K562 (cell line): ENCODE results near the gene ZNF618. TPM values are rescaled to one million over a fixed set of nuclear protein-coding genes. Genes with fewer than 3 reads are reported as not detected.

Source experiments
- ATAC-seq: fragments of 200-7000 bp; cut with Tn5 transposase; 3 replicates; pipeline ENCODE4 v1.9.1; 2020; ENCODE audit warnings: moderate library complexity
- BruUV-seq: library from RNA; stranded (reverse); fragments of 400-500 nt; replicated peaks from 2 replicates; lab custom pipeline; 2021; lab: Mats Ljungman, UMichigan
- CTCF ChIA-PET: fragments of 300-600 bp; formaldehyde crosslinking; extraction: SDS; loops from one replicate; lab custom pipeline; 2021; ENCODE audit warnings: low intra/inter-chr PET ratio; lab: Yijun Ruan, JAX
- POLR2A ChIA-PET: fragments of 300-600, 350-650 bp; sonication (Branson Sonifier 250); formaldehyde crosslinking; extraction: SDS; loops from one replicate; lab custom pipeline; 2021; ENCODE audit warnings: antibody characterized with exemption, inconsistent platforms; lab: Yijun Ruan, JAX
- DNase-seq, 4 experiments: peaks; one replicate each; pipeline versions ENCODE4 v3.0.0 to v3.0.0-alpha.2; 2011 to 2018; ENCODE audit warnings: low spot score in 3 of 4, mixed read lengths in 3 of 4; ENCODE audit errors: extremely low read depth in 1 of 4
- FAIRE-seq: peaks from 2 replicates; lab custom pipeline; 2011; peaks lifted over from hg19 to GRCh38; lab: Jason Lieb, UNC
- H2AFZ ChIP-seq: 2 replicates; pipeline ENCODE4 v1.6.0; 2011; ENCODE audit warnings: low read depth, low read length, control low read depth, inconsistent platforms
- H3K27ac ChIP-seq: fragments of 200-600 bp; 3 replicates; pipeline ENCODE4 v1.8.0; 2011; ENCODE audit warnings: low read depth, mild to moderate bottlenecking, control low read depth, inconsistent platforms, low read length, moderate library complexity, mixed read lengths; ENCODE audit errors: extremely low read depth
- H3K27me3 ChIP-seq, 2 experiments: fragments of 300-600 bp in 1 of 2; 2 replicates in 1 of 2; 3 replicates in 1 of 2; pipeline versions ENCODE4 v1.6.0 to v1.8.0; 2011; ENCODE audit warnings: inconsistent platforms in 2 of 2, low read length in 2 of 2, mild to moderate bottlenecking in 1 of 2, mixed read lengths in 1 of 2, moderate library complexity in 1 of 2; ENCODE audit not compliant: control insufficient read depth in 2 of 2, insufficient read depth in 2 of 2
- H3K36me3 ChIP-seq: fragments of 300-600 bp; 3 replicates; pipeline ENCODE4 v1.8.0; 2011; ENCODE audit warnings: mild to moderate bottlenecking, low read length, inconsistent platforms; ENCODE audit not compliant: control insufficient read depth, insufficient read depth
- H3K4me1 ChIP-seq, 2 experiments: fragments of 200-600 bp in 1 of 2; replicated peaks in 1 of 2; 2 replicates in 1 of 2; 3 replicates in 1 of 2; pipeline versions ENCODE4 v1.5.1 to v1.8.0; 2011; ENCODE audit warnings: inconsistent platforms in 2 of 2, low read length in 2 of 2, mild to moderate bottlenecking in 1 of 2, mixed read lengths in 1 of 2, moderate library complexity in 1 of 2; ENCODE audit not compliant: control insufficient read depth in 2 of 2, insufficient read depth in 2 of 2
- H3K4me2 ChIP-seq: 2 replicates; pipeline ENCODE4 v1.6.1; 2011; ENCODE audit warnings: low read length, control low read depth, inconsistent platforms, mixed read lengths; ENCODE audit not compliant: insufficient read depth
- H3K4me3 ChIP-seq: fragments of 200-600 bp; sonication (generic), shearing (Covaris generic); 2 replicates; pipeline ENCODE4 v1.5.1; 2016; ENCODE audit warnings: control low read depth, inconsistent platforms
- H3K79me2 ChIP-seq: fragments of 200-600 bp; 3 replicates; pipeline ENCODE4 v1.8.0; 2011; ENCODE audit warnings: low read length, inconsistent platforms; ENCODE audit not compliant: control insufficient read depth, insufficient read depth
- H3K9ac ChIP-seq, 2 experiments: 2 replicates each; pipeline versions ENCODE4 v1.6.0 to v1.6.1; 2011; ENCODE audit warnings: low read depth in 2 of 2, low read length in 2 of 2, control low read depth in 1 of 2, inconsistent platforms in 1 of 2, mild to moderate bottlenecking in 1 of 2, mixed read lengths in 1 of 2; ENCODE audit not compliant: insufficient read depth in 1 of 2
- H3K9me1 ChIP-seq: one replicate; pipeline ENCODE4 v1.6.0; 2011; ENCODE audit warnings: inconsistent platforms, mild to moderate bottlenecking, low read length, moderate library complexity; ENCODE audit not compliant: control insufficient read depth, insufficient read depth
- H3K9me3 ChIP-seq: replicated peaks from 2 replicates; pipeline ENCODE4 v1.5.1; 2011; ENCODE audit warnings: low read depth, low read length, inconsistent platforms; ENCODE audit not compliant: control insufficient read depth, insufficient read depth
- H4K20me1 ChIP-seq: replicated peaks from 2 replicates; pipeline ENCODE4 v1.6.1; 2011; ENCODE audit warnings: low read length, inconsistent platforms, mixed read lengths; ENCODE audit not compliant: control insufficient read depth, insufficient read depth
- COPS2 ChIP-seq: fragments of 450-650 bp; conservative IDR thresholded peaks from 2 replicates; pipeline ENCODE4 v1.6.1; 2016; ENCODE audit warnings: mild to moderate bottlenecking, moderate library complexity
- KAT7 ChIP-seq: sonication (generic); formaldehyde crosslinking; IDR thresholded peaks from 2 replicates; pipeline ENCODE4 v1.8.0; 2022; ENCODE audit warnings: missing genetic modification reagents, mild to moderate bottlenecking, borderline replicate concordance
- KHSRP ChIP-seq: fragments of 450-650 bp; IDR thresholded peaks from 2 replicates; pipeline ENCODE4 v1.6.1; 2017
- PHB2 ChIP-seq: fragments of 450-650 bp; IDR thresholded peaks from 2 replicates; pipeline ENCODE4 v1.6.1; 2017; ENCODE audit warnings: low read depth
- ZNF431 ChIP-seq: sonication (generic); formaldehyde crosslinking; IDR thresholded peaks from 2 replicates; pipeline ENCODE4 v1.8.0; 2022; ENCODE audit warnings: mild to moderate bottlenecking, missing genetic modification reagents
- WGBS: fragments of 100-300 bp; shearing (Covaris generic); methylation state at CpG from one replicate; pipeline ENCODE4 v1.1.6; 2016; ENCODE audit warnings: low coverage, mixed read lengths; ENCODE audit not compliant: insufficient coverage; ENCODE audit errors: missing lambda C conversion rate; 5-methylcytosine and 5-hydroxymethylcytosine counted together
- in situ Hi-C: fragments of 300-500 bp; cut with MboI; formaldehyde crosslinking; loops from 4 replicates; pipeline ENCODE4 v1.15.0; 2018; ENCODE audit warnings: inconsistent platforms, mixed read lengths
- intact Hi-C: fragments of 100-400 bp; cut with micrococcal nuclease; formaldehyde crosslinking; loops from 2 replicates; pipeline ENCODE4 v1.14.2; 2022
- polyA plus RNA-seq, 8 experiments: library from polyadenylated mRNA; depleted of rRNA in 4 of 8; stranded (reverse) in 5 of 8; unstranded in 3 of 8; fragments of >200 nt; fragmentation: Nextera tagmentation in 2 of 8; fragmentation: Illumina TruSeq in 1 of 8; extraction: Ambion mirVana in 2 of 8; extraction: Trizol in 1 of 8; gene quantifications; 2 replicates each; pipeline versions ENCODE4 v1.2.1 to v1.2.3, GENCODE V29; 2011 to 2014; ENCODE audit warnings: inconsistent platforms in 1 of 8, missing spikeins in 1 of 8
- total RNA-seq, 7 experiments: library from RNA; depleted of rRNA in 6 of 7; stranded (reverse); fragments of >200 nt in 6 of 7; fragmentation: Illumina TruSeq in 2 of 7; extraction: Trizol in 2 of 7; gene quantifications; 2 replicates each; pipeline versions ENCODE4 v1.2.1 to v1.2.3, GENCODE V29; 2011 to 2021; ENCODE audit warnings: low replicate concordance in 1 of 7
- TF ChIP-seq, protein P1 (sequence below): fragments of 250-450 bp; sonication (Bioruptor Pico); IDR thresholded peaks from 2 replicates; pipeline ENCODE4 v1.8.0; 2021; ENCODE audit warnings: mild to moderate bottlenecking, moderate library complexity
- TF ChIP-seq, protein P2 (sequence below): fragments of 250-450 bp; sonication (Bioruptor Pico); IDR thresholded peaks from 2 replicates; pipeline ENCODE4 v1.8.0; 2022; ENCODE audit warnings: moderate library complexity, mild to moderate bottlenecking, inconsistent platforms

Gene ZNF618
- total and polyA plus RNA-seq, 9 of the 15 experiments (the other 6 are each of a cell fraction or from before 2014, with no cell fraction given), result 0.08 to 13.7 (median 3.4) TPM

DNA sequence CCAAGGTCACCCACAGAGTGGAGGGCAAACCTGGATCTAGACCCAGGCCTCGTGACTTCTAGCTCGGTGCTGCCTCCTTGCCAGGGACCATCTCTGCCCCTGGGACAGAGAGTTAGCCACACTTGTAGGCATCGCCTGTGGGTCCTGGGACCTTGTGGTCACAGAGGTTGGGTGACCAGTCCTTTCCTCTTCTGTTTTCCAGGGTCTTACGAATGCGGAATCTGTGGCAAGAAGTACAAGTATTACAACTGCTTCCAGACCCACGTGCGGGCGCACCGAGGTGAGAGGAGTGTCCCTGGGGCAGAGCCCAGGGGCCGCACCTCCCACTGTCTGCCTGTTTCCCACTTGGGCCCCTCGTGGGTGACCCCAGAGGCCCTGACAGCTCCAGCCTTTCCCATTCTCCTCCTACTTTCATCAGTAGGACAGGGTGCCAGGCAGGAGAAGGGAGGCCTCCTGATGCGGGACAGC is 125.7 kb downstream of the ZNF618 start:
- intact Hi-C loops (no loop called here), in situ Hi-C loops (no loop called here)
- BruUV-seq, result no TSS peak
- Histone ChIP-seq H3K4me1 (peaks cover 0 to 6% of the 10 kb centered on the region in 2 experiments; a peak in 1 of 5 replicates), H2AFZ (no peak overlapping the region), H3K9me1 (no peaks in the 10 kb centered on the region), H3K9ac (no peak overlapping the region; a peak in 1 of 4 replicates), H3K4me2 (no peak overlapping the region), H3K36me3 (peaks cover 9% of the 10 kb centered on the region; the same call in 2 of the 3 replicates), H3K9me3 (no peaks in the 10 kb centered on the region), H4K20me1 (no peaks in the 10 kb centered on the region; the same call in 1 of the 2 replicates), H3K4me3 (no peak overlapping the region), H3K27ac (no peak overlapping the region), H3K27me3 (no peaks in the 10 kb centered on the region), H3K79me2 (no peaks in the 10 kb centered on the region)
- FAIRE-seq (no peak), DNase-seq (no peak), ATAC-seq (no peak)
- WGBS, result 49% methylated on average over 10 of the region's 12 CpGs
- no peak for TF ChIP-seq PHB2
- ChIA-PET CTCF (no interaction called here), POLR2A (no interaction called here)

DNA sequence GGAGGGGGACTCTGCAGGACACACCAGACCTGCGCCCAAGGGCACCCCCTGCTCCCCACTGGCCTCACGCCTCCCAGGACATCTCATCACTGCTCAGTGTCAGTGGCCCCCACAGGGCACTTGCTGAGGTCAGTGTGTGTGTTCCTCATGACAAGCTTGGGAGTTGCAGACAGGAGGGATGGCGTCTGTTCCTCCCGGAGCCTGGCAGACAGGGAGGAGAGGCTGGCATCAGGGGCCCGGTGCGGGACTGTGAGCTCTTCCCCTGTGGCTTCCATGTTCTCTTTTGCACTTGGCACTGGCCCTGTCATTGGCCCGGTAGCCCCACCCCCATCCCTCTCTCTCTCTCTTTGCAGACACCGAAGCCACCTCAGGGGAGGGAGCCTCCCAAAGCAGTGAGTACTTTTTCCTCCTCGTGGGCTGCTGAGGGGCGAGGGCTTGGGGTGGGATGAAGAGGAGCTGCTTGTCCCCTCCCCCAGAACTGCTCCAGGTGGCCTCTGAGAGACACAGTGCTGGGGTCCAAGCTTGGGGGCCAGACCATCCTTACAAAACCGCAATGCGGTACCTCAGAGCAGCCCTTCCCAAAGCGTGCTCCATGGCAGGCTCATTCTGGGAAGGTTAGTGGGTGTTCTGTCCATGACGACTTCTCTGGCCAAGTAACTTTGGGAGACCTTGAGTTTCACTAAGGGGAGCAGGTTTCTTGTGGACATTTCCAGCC is 126.3 kb downstream of the ZNF618 start:
- Histone ChIP-seq H3K4me3 (no peak overlapping the region), H3K4me2 (no peak overlapping the region), H3K79me2 (no peaks in the 10 kb centered on the region), H4K20me1 (no peaks in the 10 kb centered on the region; the same call in 1 of the 2 replicates), H3K9ac (no peak overlapping the region), H3K36me3 (peaks cover 9% of the 10 kb centered on the region; the same call in 2 of the 3 replicates), H2AFZ (no peak overlapping the region), H3K4me1 (peaks cover 0 to 6% of the 10 kb centered on the region in 2 experiments; a peak in 1 of 5 replicates), H3K9me3 (no peaks in the 10 kb centered on the region), H3K27me3 (no peaks in the 10 kb centered on the region), H3K9me1 (no peaks in the 10 kb centered on the region), H3K27ac (no peak overlapping the region)
- no peak for TF ChIP-seq KAT7 (CRISPR knock-in tag)
- no peak for TF ChIP-seq COPS2
- TF ChIP-seq, protein P1, sequence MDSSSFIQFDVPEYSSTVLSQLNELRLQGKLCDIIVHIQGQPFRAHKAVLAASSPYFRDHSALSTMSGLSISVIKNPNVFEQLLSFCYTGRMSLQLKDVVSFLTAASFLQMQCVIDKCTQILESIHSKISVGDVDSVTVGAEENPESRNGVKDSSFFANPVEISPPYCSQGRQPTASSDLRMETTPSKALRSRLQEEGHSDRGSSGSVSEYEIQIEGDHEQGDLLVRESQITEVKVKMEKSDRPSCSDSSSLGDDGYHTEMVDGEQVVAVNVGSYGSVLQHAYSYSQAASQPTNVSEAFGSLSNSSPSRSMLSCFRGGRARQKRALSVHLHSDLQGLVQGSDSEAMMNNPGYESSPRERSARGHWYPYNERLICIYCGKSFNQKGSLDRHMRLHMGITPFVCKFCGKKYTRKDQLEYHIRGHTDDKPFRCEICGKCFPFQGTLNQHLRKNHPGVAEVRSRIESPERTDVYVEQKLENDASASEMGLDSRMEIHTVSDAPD (CRISPR knock-in tag), result no peak
- no peak for TF ChIP-seq ZNF431
- TF ChIP-seq, protein P2, sequence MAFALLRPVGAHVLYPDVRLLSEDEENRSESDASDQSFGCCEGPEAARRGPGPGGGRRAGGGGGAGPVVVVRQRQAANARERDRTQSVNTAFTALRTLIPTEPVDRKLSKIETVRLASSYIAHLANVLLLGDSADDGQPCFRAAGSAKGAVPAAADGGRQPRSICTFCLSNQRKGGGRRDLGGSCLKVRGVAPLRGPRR (CRISPR knock-in tag), result no peak
- TF ChIP-seq KHSRP, result no peak
- no peak for FAIRE-seq
- CTCF ChIA-PET, result no interaction called here
- POLR2A ChIA-PET, result no interaction called here
- WGBS, result 38% methylated on average over 13 of the region's 14 CpGs
- no TSS peak for BruUV-seq
- intact Hi-C loops, result no loop called here
- DNase-seq, result no peak
- ATAC-seq, result no peak
- in situ Hi-C loops, result no loop called here
